Nephron (organoid): ENCODE measurements around the gene SLC25A34.
A peak's percentile ranks its signal among the peaks of the same experiment; 100 is the strongest.
"Not testable (repeated sequence)": the region's sequence is repeated elsewhere in the genome, so short reads cannot be mapped to it uniquely, and the experiment has no call there.

ENCODE experiments used
- H3K27ac Mint-ChIP-seq, 3 experiments: 2 replicates each; pipeline ENCODE4 v1.8.0; 2020; ENCODE audit warnings: mixed read lengths in 3 of 3, mild to moderate bottlenecking in 2 of 3, moderate library complexity in 1 of 3
- H3K27me3 Mint-ChIP-seq: 2 replicates; pipeline ENCODE4 v1.8.0; 2021; ENCODE audit warnings: low read depth, mild to moderate bottlenecking, moderate library complexity, mixed read lengths
- H3K36me3 Mint-ChIP-seq: 2 replicates; pipeline ENCODE4 v1.8.0; 2020; ENCODE audit warnings: low read depth, mixed read lengths
- H3K4me1 Mint-ChIP-seq: 2 replicates; pipeline ENCODE4 v1.8.0; 2020; ENCODE audit warnings: mixed read lengths
- H3K4me3 Mint-ChIP-seq, 3 experiments: 2 replicates each; pipeline ENCODE4 v1.8.0; 2020; ENCODE audit warnings: mild to moderate bottlenecking in 3 of 3, mixed read lengths in 3 of 3, moderate library complexity in 2 of 3
- H3K9me3 Mint-ChIP-seq: 2 replicates; pipeline ENCODE4 v1.8.0; 2020; ENCODE audit warnings: mixed read lengths
- CTCF ChIP-seq, 3 experiments: fragments of 200-600 bp; sonication (generic); IDR thresholded peaks; one replicate each; pipeline ENCODE4 v1.5.0; 2021; ENCODE audit warnings: antibody characterized with exemption in 3 of 3; ENCODE audit not compliant: unreplicated experiment in 3 of 3

The SLC25A34 gene

GRCh38 chr1:15693371-15693770 lies 42.7 kb upstream of the SLC25A34 start:
- Mint-ChIP-seq H3K27ac (no peak overlapping the region), H3K27me3 (no peaks in the 10 kb centered on the region), H3K4me1 (peaks cover 41% of the 10 kb centered on the region), H3K36me3 (peaks cover 26% of the 10 kb centered on the region), H3K9me3 (no peaks in the 10 kb centered on the region), H3K4me3 (no peak overlapping the region)
- no peak for TF ChIP-seq CTCF (IDR thresholded peaks at IDR 0.05; ENCODE audit: unreplicated experiment in 3 of 3)

DNA sequence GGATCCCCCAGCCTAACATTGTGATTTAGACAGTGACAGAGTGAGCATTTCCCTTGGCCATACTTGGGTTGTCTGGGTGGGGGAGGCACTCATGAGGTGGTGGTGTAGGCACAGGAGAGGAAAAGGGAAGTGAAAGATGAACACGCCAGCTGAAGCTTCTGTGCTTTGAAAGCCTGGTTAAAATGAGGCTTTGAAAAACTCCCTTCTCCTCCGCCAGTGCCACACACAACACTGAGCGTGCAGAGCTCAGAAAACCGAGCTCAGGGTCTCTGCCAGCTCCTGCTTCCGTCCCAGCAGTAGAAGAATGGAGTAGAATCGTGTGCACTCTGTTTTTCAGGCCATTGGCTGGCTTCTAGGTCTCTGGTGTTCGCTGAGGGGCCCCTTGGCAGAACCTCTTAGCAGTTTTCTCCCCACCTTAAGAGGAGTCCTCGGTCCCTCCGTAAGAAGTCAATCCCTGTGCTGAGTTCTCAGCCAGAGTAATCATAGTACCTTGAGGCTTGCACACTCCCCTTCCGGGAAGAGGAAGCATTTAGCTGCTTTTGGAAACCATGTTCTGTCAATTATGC lies 39.0 kb upstream of the SLC25A34 start:
- peaks cover 15% of the 10 kb centered on the region for H3K36me3 Mint-ChIP-seq
- peaks cover 35% of the 10 kb centered on the region for H3K4me1 Mint-ChIP-seq
- no peak overlapping the region for H3K4me3 Mint-ChIP-seq
- H3K27me3 Mint-ChIP-seq, result no peaks in the 10 kb centered on the region
- H3K9me3 Mint-ChIP-seq, result no peaks in the 10 kb centered on the region
- H3K27ac Mint-ChIP-seq, result peak overlapping the region; percentile 51 to 74 (median 72)
- TF ChIP-seq CTCF (IDR thresholded peaks at IDR 0.05; ENCODE audit: unreplicated experiment in 3 of 3), result no peak

GRCh38 chr1:15698201-15698600 lies 37.9 kb upstream of the SLC25A34 start:
- no peak overlapping the region for H3K4me3 Mint-ChIP-seq
- no peaks in the 10 kb centered on the region for H3K27me3 Mint-ChIP-seq
- no peak for TF ChIP-seq CTCF (IDR thresholded peaks at IDR 0.05; ENCODE audit: unreplicated experiment in 3 of 3)
- no peak overlapping the region for H3K27ac Mint-ChIP-seq
- H3K36me3 Mint-ChIP-seq, result peaks cover 15% of the 10 kb centered on the region
- no peaks in the 10 kb centered on the region for H3K9me3 Mint-ChIP-seq
- peaks cover 34% of the 10 kb centered on the region for H3K4me1 Mint-ChIP-seq

- H3K4me3 Mint-ChIP-seq, H3K27me3 Mint-ChIP-seq: not testable (repeated sequence)
Measured at GRCh38 chr1:15699321-15699720, 36.7 kb upstream of the SLC25A34 start.

DNA sequence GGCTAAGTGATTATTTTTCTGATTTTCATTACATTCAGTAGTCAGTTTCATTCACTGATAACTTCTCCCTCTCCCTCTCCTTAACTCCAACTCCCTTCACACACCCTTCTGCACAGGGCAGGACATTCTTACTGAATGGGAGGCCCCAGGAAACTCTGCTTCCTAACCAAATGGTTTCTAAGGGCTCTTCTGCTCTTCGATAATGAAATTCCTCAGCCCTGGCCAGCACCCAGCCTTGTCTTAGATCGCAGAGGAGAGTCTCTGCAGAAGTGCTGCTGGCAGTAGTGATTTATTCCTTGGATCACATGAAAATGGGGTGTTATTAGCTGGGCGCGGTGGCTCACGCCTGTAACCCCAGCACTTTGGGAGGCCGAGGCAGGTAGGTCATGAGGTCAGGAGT lies 35.5 kb upstream of the SLC25A34 start:
- Mint-ChIP-seq H3K9me3 (no peaks in the 10 kb centered on the region), H3K27me3 (no peaks in the 10 kb centered on the region), H3K36me3 (peaks cover 14% of the 10 kb centered on the region), H3K27ac (peak overlapping the region; percentile 35 to 78 (median 76)), H3K4me1 (peaks cover 46% of the 10 kb centered on the region), H3K4me3 (no peak overlapping the region)
- TF ChIP-seq CTCF (IDR thresholded peaks at IDR 0.05; ENCODE audit: unreplicated experiment in 3 of 3), result no peak

More at GRCh38 chr1:15699321-15699720, 36.7 kb upstream of the SLC25A34 start:
- Mint-ChIP-seq H3K36me3 (peaks cover 15% of the 10 kb centered on the region), H3K4me1 (peaks cover 42% of the 10 kb centered on the region)
- not testable (repeated sequence) for H3K9me3 Mint-ChIP-seq, H3K27ac Mint-ChIP-seq

GRCh38 chr1:15701784-15702183 lies 34.3 kb upstream of the SLC25A34 start:
- TF ChIP-seq CTCF (IDR thresholded peaks at IDR 0.05; ENCODE audit: unreplicated experiment in 3 of 3), result no peak
- Mint-ChIP-seq H3K4me1 (peaks cover 53% of the 10 kb centered on the region), H3K36me3 (peaks cover 15% of the 10 kb centered on the region)

More at GRCh38 chr1:15701784-15702183, 34.3 kb upstream of the SLC25A34 start:
- Mint-ChIP-seq H3K4me3 (no peak overlapping the region), H3K27me3 (no peaks in the 10 kb centered on the region), H3K27ac (peak overlapping the region; percentile 68 to 87 (median 69)), H3K9me3 (no peaks in the 10 kb centered on the region)
